ENCODE results near the gene SIRPD. TPM values are rescaled to one million over a fixed set of nuclear protein-coding genes. Genes with fewer than 3 reads are reported as not detected.

The SIRPD gene
- total and polyA plus RNA-seq, 2 donors (not counting 1 experiment from before 2014, with no cell fraction given), result not detected

DNA sequence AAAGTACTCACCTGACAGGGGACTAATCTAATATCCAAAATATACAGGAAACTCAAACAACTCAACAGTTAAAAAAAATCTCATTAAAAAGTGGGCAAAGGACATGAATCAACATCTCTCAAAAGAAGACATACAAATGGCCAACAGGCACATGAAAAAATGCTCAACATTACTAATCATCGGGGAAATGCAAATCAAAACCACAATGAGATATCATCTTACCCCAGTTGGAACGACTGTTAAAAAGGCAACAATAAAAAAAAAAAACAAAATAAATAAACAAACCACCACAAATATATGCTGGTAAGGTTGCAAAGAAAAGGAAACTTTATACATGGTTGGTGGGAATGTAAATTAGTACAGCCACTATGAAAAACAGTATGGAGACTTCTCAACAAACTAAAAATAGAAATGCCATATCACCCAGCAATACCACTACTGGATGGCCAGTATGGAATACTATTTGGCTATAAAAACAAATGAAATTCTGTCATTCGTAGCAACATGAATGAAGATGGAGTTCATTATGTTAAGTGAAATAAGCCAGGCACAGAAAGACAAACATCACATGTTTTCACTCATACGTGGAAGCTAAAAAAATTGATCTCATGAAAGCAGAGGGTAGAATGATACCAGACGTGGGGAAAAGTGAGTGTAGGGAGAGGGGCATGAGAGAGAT, 72.9 kb downstream of the SIRPD start:
- Mint-ChIP-seq H3K9me3 (ENCODE audit: insufficient read depth) (no peaks in the 10 kb centered on the region), H3K27ac (no peak overlapping the region), H3K4me3 (no peak overlapping the region), H3K27me3 (peaks cover 53% of the 10 kb centered on the region), H3K4me1 (peaks cover 2% of the 10 kb centered on the region)
- Histone ChIP-seq H3K9me3 (ENCODE audit: control extremely low read depth in 1 of 3, control insufficient read depth in 2 of 3, insufficient read depth in 1 of 3, low read length in 2 of 3) (peaks cover 0 to 4% (median 0%) of the 10 kb centered on the region in 3 donors), H4K20me1 (ENCODE audit: control insufficient read depth, insufficient read depth, low read length, poor library complexity, severe bottlenecking) (no peaks in the 10 kb centered on the region), H3K4me3 (ENCODE audit: control extremely low read depth in 1 of 5, extremely low read depth in 1 of 5, insufficient read depth in 1 of 5, low read depth in 2 of 5, low read length in 4 of 5) (no peak overlapping the region), H3K4me2 (replicated peaks; ENCODE audit: low read depth, low read length, poor library complexity, severe bottlenecking) (no peak overlapping the region), H3K9ac (ENCODE audit: low read length) (no peak overlapping the region), H3K36me3 (replicated peaks in 1 of 2; ENCODE audit: control extremely low read depth in 1 of 2, control insufficient read depth in 1 of 2, extremely low read depth in 1 of 2, insufficient read depth in 2 of 2, low read length in 1 of 2) (no peaks in the 10 kb centered on the region), H3K4me1 (ENCODE audit: control insufficient read depth in 2 of 2, insufficient read depth in 2 of 2, low read length in 2 of 2) (no peaks in the 10 kb centered on the region), H3K79me2 (ENCODE audit: control insufficient read depth, insufficient read depth, low read length) (no peaks in the 10 kb centered on the region), H3K27me3 (replicated peaks in 1 of 4; ENCODE audit: control extremely low read depth in 1 of 4, control insufficient read depth in 3 of 4, insufficient read depth in 4 of 4, low read length in 3 of 4) (no peaks in the 10 kb centered on the region), H2AFZ (ENCODE audit: insufficient read depth, low read depth, low read length, poor library complexity, severe bottlenecking) (no peak overlapping the region), H3K27ac (ENCODE audit: low read length in 2 of 2) (no peak overlapping the region)
- intact Hi-C loops (cut with micrococcal nuclease), result no loop called here
- 60% methylated on average over 2 of the region's 5 CpGs for WGBS (ENCODE audit: insufficient coverage)
- no peak for TF ChIP-seq EZH2 (IDR thresholded peaks at IDR 0.05; ENCODE audit: borderline replicate concordance, insufficient read depth, low read depth, low read length, poor library complexity, severe bottlenecking)
- TF ChIP-seq, protein P1, sequence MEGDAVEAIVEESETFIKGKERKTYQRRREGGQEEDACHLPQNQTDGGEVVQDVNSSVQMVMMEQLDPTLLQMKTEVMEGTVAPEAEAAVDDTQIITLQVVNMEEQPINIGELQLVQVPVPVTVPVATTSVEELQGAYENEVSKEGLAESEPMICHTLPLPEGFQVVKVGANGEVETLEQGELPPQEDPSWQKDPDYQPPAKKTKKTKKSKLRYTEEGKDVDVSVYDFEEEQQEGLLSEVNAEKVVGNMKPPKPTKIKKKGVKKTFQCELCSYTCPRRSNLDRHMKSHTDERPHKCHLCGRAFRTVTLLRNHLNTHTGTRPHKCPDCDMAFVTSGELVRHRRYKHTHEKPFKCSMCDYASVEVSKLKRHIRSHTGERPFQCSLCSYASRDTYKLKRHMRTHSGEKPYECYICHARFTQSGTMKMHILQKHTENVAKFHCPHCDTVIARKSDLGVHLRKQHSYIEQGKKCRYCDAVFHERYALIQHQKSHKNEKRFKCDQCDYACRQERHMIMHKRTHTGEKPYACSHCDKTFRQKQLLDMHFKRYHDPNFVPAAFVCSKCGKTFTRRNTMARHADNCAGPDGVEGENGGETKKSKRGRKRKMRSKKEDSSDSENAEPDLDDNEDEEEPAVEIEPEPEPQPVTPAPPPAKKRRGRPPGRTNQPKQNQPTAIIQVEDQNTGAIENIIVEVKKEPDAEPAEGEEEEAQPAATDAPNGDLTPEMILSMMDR (IDR thresholded peaks at IDR 0.05), result no peak
- ATAC-seq (ENCODE audit: low read depth) (no peak), DNase-seq (no peak)
- CTCF ChIA-PET, result interaction anchor here (2.3 kb wide), 1 partner anchor 19 kb away, joined by 12 read pairs; no protein-coding TSS in a partner anchor
- POLR2A ChIA-PET, result no interaction called here

Small RNA genes lying within 50 kb of the gene (small RNA-seq; reads per million reads assigned to genes)
- gene RNU6-917P (ENCODE audit: insufficient read length, low read depth, low replicate concordance), result not detected

Other genes with a start within 250 kb of the SIRPD start
- 1.2 and 1.3 TPM in 2 replicates for gene SDCBP2, start 228.6 kb downstream of the SIRPD start, total RNA-seq
- 1.2 and 1.5 TPM in 2 replicates for gene SDCBP2, start 228.6 kb downstream of the SIRPD start, polyA plus RNA-seq
- 86.5 and 86.7 TPM in 2 replicates for gene FKBP1A, start 164.7 kb downstream of the SIRPD start, total RNA-seq
- gene FKBP1A, start 164.7 kb downstream of the SIRPD start, polyA plus RNA-seq, result 59.3 and 86.3 TPM in 2 replicates
- gene NSFL1C, start 90.9 kb downstream of the SIRPD start, total RNA-seq, result 80.3 and 84.0 TPM in 2 replicates
- 24.0 and 24.1 TPM in 2 replicates for gene NSFL1C, start 90.9 kb downstream of the SIRPD start, polyA plus RNA-seq
- not detected in 2 replicates for gene SIRPB2, start 66.3 kb downstream of the SIRPD start, total RNA-seq
- 0.51 and 0.85 TPM in 2 replicates for gene SIRPB2, start 66.3 kb downstream of the SIRPD start, polyA plus RNA-seq
- gene SIRPB1, start 62.3 kb upstream of the SIRPD start, total RNA-seq, result 1.3 and 1.7 TPM in 2 replicates
- 0.78 and 1.3 TPM in 2 replicates for gene SIRPB1, start 62.3 kb upstream of the SIRPD start, polyA plus RNA-seq
- gene SIRPG, start 100.1 kb upstream of the SIRPD start, total RNA-seq, result not detected in 2 replicates
- gene SIRPG, start 100.1 kb upstream of the SIRPD start, polyA plus RNA-seq, result 0.09 and 1.6 TPM in 2 replicates